H9 (cell line): ENCODE measurements around the gene RASGEF1C. TPM values are rescaled to one million over a fixed set of nuclear protein-coding genes. Genes with fewer than 3 reads are reported as not detected.
A peak's percentile ranks its signal among the peaks of the same experiment; 100 is the strongest.

Experiments used
- DNase-seq: peaks from one replicate; pipeline ENCODE4 v3.0.0-alpha.2; 2017
- H2AFZ ChIP-seq: one replicate; pipeline ENCODE4 v1.6.1; 2013; ENCODE audit warnings: mild to moderate bottlenecking, low read length, control low read depth, moderate library complexity
- H2AK5ac ChIP-seq: 2 replicates; pipeline ENCODE4 v1.6.1; 2013; ENCODE audit warnings: low read length, control low read depth, mixed read lengths; ENCODE audit not compliant: insufficient read length
- H2BK120ac ChIP-seq: one replicate; pipeline ENCODE4 v1.6.1; 2013; ENCODE audit warnings: low read depth, mild to moderate bottlenecking, low read length, control low read depth, inconsistent platforms; ENCODE audit not compliant: poor library complexity, severe bottlenecking
- H2BK12ac ChIP-seq: 2 replicates; pipeline ENCODE4 v1.6.1; 2013; ENCODE audit warnings: low read length, control low read depth, mixed read lengths, low read depth; ENCODE audit not compliant: insufficient read length
- H2BK15ac ChIP-seq: 2 replicates; pipeline ENCODE4 v1.6.1; 2013; ENCODE audit warnings: low read depth, low read length, control low read depth
- H2BK20ac ChIP-seq: one replicate; pipeline ENCODE4 v1.6.1; 2013; ENCODE audit warnings: low read depth, mild to moderate bottlenecking, low read length, control low read depth, inconsistent platforms; ENCODE audit not compliant: poor library complexity, severe bottlenecking
- H2BK5ac ChIP-seq: 2 replicates; pipeline ENCODE4 v1.6.1; 2013; ENCODE audit warnings: low read length, control low read depth, mixed read lengths; ENCODE audit not compliant: insufficient read length
- H3K14ac ChIP-seq: 2 replicates; pipeline ENCODE4 v1.6.1; 2013; ENCODE audit warnings: low read length, control low read depth; ENCODE audit not compliant: insufficient read depth
- H3K18ac ChIP-seq: 2 replicates; pipeline ENCODE4 v1.6.1; 2013; ENCODE audit warnings: low read depth, mild to moderate bottlenecking, mixed read lengths, low read length, control low read depth; ENCODE audit not compliant: insufficient read length
- H3K23ac ChIP-seq: 2 replicates; pipeline ENCODE4 v1.6.1; 2013; ENCODE audit warnings: low read length, control low read depth, mixed read lengths, low read depth; ENCODE audit not compliant: insufficient read length
- H3K23me2 ChIP-seq: 2 replicates; pipeline ENCODE4 v1.6.1; 2013; ENCODE audit warnings: low read depth, mild to moderate bottlenecking, mixed read lengths, low read length, control low read depth; ENCODE audit not compliant: insufficient read length, poor library complexity, severe bottlenecking
- H3K27ac ChIP-seq: 2 replicates; pipeline ENCODE4 v1.5.1; 2013; ENCODE audit warnings: low read length, control low read depth, mixed read lengths, low read depth; ENCODE audit not compliant: insufficient read length
- H3K27me3 ChIP-seq: 2 replicates; pipeline ENCODE4 v1.6.1; 2013; ENCODE audit warnings: low read length, control low read depth, inconsistent platforms; ENCODE audit not compliant: insufficient read depth
- H3K4ac ChIP-seq: 2 replicates; pipeline ENCODE4 v1.6.1; 2013; ENCODE audit warnings: low read depth, mild to moderate bottlenecking, control low read depth, inconsistent platforms, low read length, moderate library complexity
- H3K4me1 ChIP-seq: 2 replicates; pipeline ENCODE4 v1.6.1; 2013; ENCODE audit warnings: low read length, control low read depth, inconsistent platforms; ENCODE audit not compliant: insufficient read depth
- H3K4me2 ChIP-seq: 2 replicates; pipeline ENCODE4 v1.6.1; 2013; ENCODE audit warnings: low read length, control low read depth, mixed read lengths; ENCODE audit not compliant: insufficient read length, insufficient read depth
- H3K56ac ChIP-seq: 2 replicates; pipeline ENCODE4 v1.6.1; 2013; ENCODE audit warnings: low read depth, mild to moderate bottlenecking, mixed read lengths, low read length, control low read depth; ENCODE audit not compliant: insufficient read length
- H3K79me1 ChIP-seq: 2 replicates; pipeline ENCODE4 v1.6.1; 2013; ENCODE audit warnings: low read depth, mild to moderate bottlenecking, moderate library complexity, low read length, control low read depth, inconsistent platforms; ENCODE audit not compliant: insufficient read depth, poor library complexity, severe bottlenecking
- H3K79me2 ChIP-seq: 2 replicates; pipeline ENCODE4 v1.6.1; 2013; ENCODE audit warnings: low read length, control low read depth, inconsistent platforms; ENCODE audit not compliant: insufficient read depth
- H3K9ac ChIP-seq: 2 replicates; pipeline ENCODE4 v1.6.1; 2013; ENCODE audit warnings: low read length, control low read depth, mixed read lengths; ENCODE audit not compliant: insufficient read length; ENCODE audit errors: extremely low read depth
- H3K9me3 ChIP-seq: one replicate; pipeline ENCODE4 v1.6.1; 2013; ENCODE audit warnings: low read depth, low read length, inconsistent platforms; ENCODE audit not compliant: control insufficient read depth
- H3T11ph ChIP-seq: one replicate; pipeline ENCODE4 v1.6.1; 2013; ENCODE audit warnings: mild to moderate bottlenecking, low read length, control low read depth, inconsistent platforms
- H4K20me1 ChIP-seq: one replicate; pipeline ENCODE4 v1.6.1; 2013; ENCODE audit not compliant: control insufficient read depth, insufficient read length, insufficient read depth
- H4K5ac ChIP-seq: 2 replicates; pipeline ENCODE4 v1.6.1; 2013; ENCODE audit warnings: low read depth, mild to moderate bottlenecking, mixed read lengths, low read length, control low read depth; ENCODE audit not compliant: insufficient read length
- H4K8ac ChIP-seq: replicated peaks from 2 replicates; pipeline ENCODE4 v1.6.1; 2013; ENCODE audit warnings: low read length, control low read depth, mixed read lengths, low read depth; ENCODE audit not compliant: insufficient read length
- H4K91ac ChIP-seq: 2 replicates; pipeline ENCODE4 v1.6.1; 2013; ENCODE audit warnings: low read depth, mild to moderate bottlenecking, moderate library complexity, mixed read lengths, low read length, control low read depth; ENCODE audit not compliant: insufficient read length
- H3K27ac Mint-ChIP-seq, 3 experiments: 2 replicates in 2 of 3; 3 replicates in 1 of 3; pipeline ENCODE4 v1.8.0; 2020 to 2021; ENCODE audit warnings: mixed read lengths in 3 of 3, mild to moderate bottlenecking in 1 of 3, moderate library complexity in 1 of 3
- H3K27me3 Mint-ChIP-seq: 2 replicates; pipeline ENCODE4 v1.8.0; 2021; ENCODE audit warnings: low read depth, mild to moderate bottlenecking, moderate library complexity, mixed read lengths
- H3K36me3 Mint-ChIP-seq, 3 experiments: 2 replicates in 2 of 3; 3 replicates in 1 of 3; pipeline ENCODE4 v1.8.0; 2020 to 2021; ENCODE audit warnings: low read depth in 3 of 3, mixed read lengths in 3 of 3; ENCODE audit not compliant: insufficient read depth in 1 of 3
- H3K4me1 Mint-ChIP-seq, 2 experiments: 2 replicates each; pipeline ENCODE4 v1.8.0; 2020; ENCODE audit warnings: mixed read lengths in 2 of 2
- H3K4me3 Mint-ChIP-seq, 2 experiments: 2 replicates in 1 of 2; 3 replicates in 1 of 2; pipeline ENCODE4 v1.8.0; 2020 to 2021; ENCODE audit warnings: mild to moderate bottlenecking in 2 of 2, mixed read lengths in 2 of 2, moderate library complexity in 1 of 2
- H3K9me3 Mint-ChIP-seq, 2 experiments: 2 replicates in 1 of 2; 3 replicates in 1 of 2; pipeline ENCODE4 v1.8.0; 2020; ENCODE audit warnings: mild to moderate bottlenecking in 2 of 2, mixed read lengths in 2 of 2, moderate library complexity in 1 of 2
- CTCF ChIP-seq: fragments of 200-600 bp; sonication (generic); conservative IDR thresholded peaks from 3 replicates; pipeline ENCODE4 v1.8.0; 2021; ENCODE audit warnings: antibody characterized with exemption, mild to moderate bottlenecking
- WGBS: extraction: QIAGEN DNeasy Blood & Tissue Kit; methylation state at CpG from one replicate; pipeline ENCODE4 v1.1.7; 2013; ENCODE audit warnings: missing lambda C conversion rate, low lambda C conversion rate, mixed read lengths; ENCODE audit not compliant: insufficient read length; ENCODE audit errors: extremely low coverage; 5-methylcytosine and 5-hydroxymethylcytosine counted together
- total RNA-seq: library from RNA; stranded (reverse); gene quantifications from 2 replicates; pipeline ENCODE4 v1.2.1, GENCODE V29; 2021

RASGEF1C gene
- total RNA-seq, 1 experiment from 2014 or later = 0.83 TPM

- Histone ChIP-seq H2AFZ (no peak overlapping the region), H3K23me2 (peaks cover under 1% of the 10 kb centered on the region), H3T11ph (no peak overlapping the region), H2BK120ac (peak overlapping the region; percentile 75), H2BK20ac (no peak overlapping the region), H3K18ac (peak overlapping the region; percentile 66), H2BK12ac (peak overlapping the region; percentile 89), H3K4ac (peak overlapping the region; percentile 64), H4K5ac (no peak overlapping the region), H3K27ac (no peak overlapping the region), H3K14ac (peak overlapping the region; percentile 74), H3K9me3 (no peaks in the 10 kb centered on the region), H2BK15ac (no peak overlapping the region), H4K20me1 (no peaks in the 10 kb centered on the region), H3K79me1 (no peaks in the 10 kb centered on the region), H3K4me2 (no peak overlapping the region), H3K56ac (no peak overlapping the region), H3K27me3 (no peaks in the 10 kb centered on the region), H3K79me2 (no peaks in the 10 kb centered on the region), H4K91ac (no peak overlapping the region), H2BK5ac (no peak overlapping the region), H3K4me1 (peaks cover 17% of the 10 kb centered on the region; the same call in 1 of the 2 replicates), H2AK5ac (no peak overlapping the region), H4K8ac (no peak overlapping the region), H3K23ac (no peak overlapping the region), H3K9ac (no peak overlapping the region)
- TF ChIP-seq CTCF = no peak
- no peaks in the 10 kb centered on the region for H3K27me3 Mint-ChIP-seq
- peaks cover 0 to 5% of the 10 kb centered on the region in 2 experiments; a peak in 3 of 5 replicates for H3K9me3 Mint-ChIP-seq
- peak overlapping the region; percentile 93 to 100 (median 99); a peak in 6 of 7 replicates for H3K27ac Mint-ChIP-seq
- H3K4me3 Mint-ChIP-seq = no peak overlapping the region
- DNase-seq = peak; percentile 49
- H3K36me3 Mint-ChIP-seq = peaks cover 3 to 16% (median 7%) of the 10 kb centered on the region in 3 experiments; a peak in 6 of 7 replicates
- WGBS = no CpG with 5 or more reads among the region's 13 CpGs
- peaks cover 63 to 73% of the 10 kb centered on the region in 2 experiments for H3K4me1 Mint-ChIP-seq
Measured at GRCh38 chr5:180084638-180085561, 124.1 kb downstream of the RASGEF1C start.
